SK-N-MC (cell line): ENCODE results near the gene TANC1.

Experiments used
- DNase-seq: peaks from one replicate; pipeline ENCODE4 v3.0.0-alpha.2; 2011; ENCODE audit warnings: low read depth, low spot score
- H3K27ac ChIP-seq: fragments of 200-600 bp; sonication (generic); 2 replicates; pipeline ENCODE4 v1.5.1; 2016; ENCODE audit warnings: mixed run types
- H3K36me3 ChIP-seq: fragments of 200-600 bp; sonication (generic); 2 replicates; pipeline ENCODE4 v1.6.1; 2017; ENCODE audit warnings: antibody characterized with exemption, low read length, mixed read lengths; ENCODE audit not compliant: insufficient read depth
- H3K4me3 ChIP-seq: fragments of 200-600 bp; sonication (generic); 2 replicates; pipeline ENCODE4 v1.5.1; 2016
- H3K9ac ChIP-seq: fragments of 200-600 bp; sonication (generic); 2 replicates; pipeline ENCODE4 v1.8.0; 2017; ENCODE audit warnings: mixed run types, mixed read lengths; ENCODE audit not compliant: insufficient read length
- H3K9me3 ChIP-seq: fragments of 200-600 bp; sonication (generic); 2 replicates; pipeline ENCODE4 v1.6.1; 2017; ENCODE audit warnings: low read depth, mild to moderate bottlenecking, antibody characterized with exemption, low read length, moderate library complexity, mixed read lengths
- EZH2 ChIP-seq: fragments of 200-600 bp; sonication (generic); IDR thresholded peaks from one replicate; pipeline ENCODE4 v1.6.1; 2017; ENCODE audit warnings: antibody characterized with exemption
- FOXP2 ChIP-seq: optimal IDR thresholded peaks from 2 replicates; pipeline ENCODE3; 2011; ENCODE audit warnings: mild to moderate bottlenecking, moderate library complexity; ENCODE audit not compliant: insufficient read depth; ENCODE audit errors: extremely low read length, control extremely low read depth
- POLR2AphosphoS5 ChIP-seq: IDR thresholded peaks from 2 replicates; pipeline ENCODE4 v1.6.1; 2012; ENCODE audit warnings: mild to moderate bottlenecking, low read depth, low read length, borderline replicate concordance

Gene TANC1

GRCh38 chr2:159126432-159127022, 158.1 kb downstream of the TANC1 start:
- H3K27ac ChIP-seq = no peak overlapping the region
- no peak overlapping the region for H3K9ac ChIP-seq
- no peaks in the 10 kb centered on the region for H3K36me3 ChIP-seq
- TF ChIP-seq EZH2 (no peak), FOXP2 (no peak), POLR2AphosphoS5 (no peak)
- H3K9me3 ChIP-seq = no peaks in the 10 kb centered on the region
- no peak overlapping the region for H3K4me3 ChIP-seq
- DNase-seq = no peak

GRCh38 chr2:159128191-159128590, 159.8 kb downstream of the TANC1 start:
- no peak for DNase-seq
- Histone ChIP-seq H3K36me3 (no peaks in the 10 kb centered on the region), H3K27ac (no peak overlapping the region), H3K9me3 (no peaks in the 10 kb centered on the region), H3K9ac (no peak overlapping the region), H3K4me3 (no peak overlapping the region)
- TF ChIP-seq EZH2 (no peak), FOXP2 (no peak), POLR2AphosphoS5 (no peak)

- H3K9ac ChIP-seq = no peak overlapping the region
- no peak overlapping the region for H3K4me3 ChIP-seq
- DNase-seq = no peak
- TF ChIP-seq FOXP2 (no peak), POLR2AphosphoS5 (no peak), EZH2 (no peak)
- H3K36me3 ChIP-seq = no peaks in the 10 kb centered on the region
- no peaks in the 10 kb centered on the region for H3K9me3 ChIP-seq
- H3K27ac ChIP-seq = no peak overlapping the region
Observed at GRCh38 chr2:159129269-159129668, 160.8 kb downstream of the TANC1 start.

GRCh38 chr2:159129824-159130223, 161.4 kb downstream of the TANC1 start:
- no peak overlapping the region for H3K4me3 ChIP-seq
- TF ChIP-seq POLR2AphosphoS5 (no peak), FOXP2 (no peak), EZH2 (no peak)
- no peaks in the 10 kb centered on the region for H3K36me3 ChIP-seq
- no peaks in the 10 kb centered on the region for H3K9me3 ChIP-seq
- no peak overlapping the region for H3K9ac ChIP-seq
- DNase-seq = no peak
- H3K27ac ChIP-seq = no peak overlapping the region

- TF ChIP-seq POLR2AphosphoS5 = no peak
- no peak for TF ChIP-seq FOXP2
- no peak for TF ChIP-seq EZH2
- DNase-seq = no peak
- Histone ChIP-seq H3K9me3 (no peaks in the 10 kb centered on the region), H3K27ac (no peak overlapping the region), H3K9ac (no peak overlapping the region), H3K36me3 (no peaks in the 10 kb centered on the region), H3K4me3 (no peak overlapping the region)
Observed at GRCh38 chr2:159130302-159130701, 161.9 kb downstream of the TANC1 start.

- TF ChIP-seq POLR2AphosphoS5 = no peak
- no peak for TF ChIP-seq EZH2
- TF ChIP-seq FOXP2 = no peak
- H3K9me3 ChIP-seq = no peaks in the 10 kb centered on the region
- H3K4me3 ChIP-seq = no peak overlapping the region
- H3K36me3 ChIP-seq = no peaks in the 10 kb centered on the region
- H3K27ac ChIP-seq = no peak overlapping the region
- no peak overlapping the region for H3K9ac ChIP-seq
- no peak for DNase-seq
Observed at GRCh38 chr2:159131267-159131913, 162.9 kb downstream of the TANC1 start.

- Histone ChIP-seq H3K9ac (no peak overlapping the region), H3K9me3 (no peaks in the 10 kb centered on the region), H3K36me3 (no peaks in the 10 kb centered on the region), H3K4me3 (no peak overlapping the region), H3K27ac (no peak overlapping the region)
- TF ChIP-seq POLR2AphosphoS5 (no peak), EZH2 (no peak), FOXP2 (no peak)
- DNase-seq = no peak
Observed at GRCh38 chr2:159131914-159132281, 163.5 kb downstream of the TANC1 start.

- peak; percentile 24 for DNase-seq
- no peak overlapping the region for H3K4me3 ChIP-seq
- TF ChIP-seq EZH2 = no peak
- no peak for TF ChIP-seq FOXP2
- no peak for TF ChIP-seq POLR2AphosphoS5
- no peaks in the 10 kb centered on the region for H3K9me3 ChIP-seq
- no peak overlapping the region for H3K9ac ChIP-seq
- no peaks in the 10 kb centered on the region for H3K36me3 ChIP-seq
- H3K27ac ChIP-seq = peak overlapping the region; percentile 40; the same call in 1 of the 2 replicates
Observed at GRCh38 chr2:159133797-159134196, 165.4 kb downstream of the TANC1 start.
